Activated CD4-positive, alpha-beta T cell treated with anti-CD3 and anti-CD28 coated beads, Interleukin-10, Interleukin-2, amounts not matched to agents 100 ng/mL and 50 ng/mL, durations not matched to agents 16 hours and 8 hours (primary cell): ENCODE measurements around the gene OR56A5.
"Not testable (repeated sequence)": the region's sequence is repeated elsewhere in the genome, so short reads cannot be mapped to it uniquely, and the experiment has no call there.

Experiments
- DNase-seq: peaks from one replicate; pipeline ENCODE4 v3.0.0-alpha.2; 2020

The OR56A5 gene, protein sequence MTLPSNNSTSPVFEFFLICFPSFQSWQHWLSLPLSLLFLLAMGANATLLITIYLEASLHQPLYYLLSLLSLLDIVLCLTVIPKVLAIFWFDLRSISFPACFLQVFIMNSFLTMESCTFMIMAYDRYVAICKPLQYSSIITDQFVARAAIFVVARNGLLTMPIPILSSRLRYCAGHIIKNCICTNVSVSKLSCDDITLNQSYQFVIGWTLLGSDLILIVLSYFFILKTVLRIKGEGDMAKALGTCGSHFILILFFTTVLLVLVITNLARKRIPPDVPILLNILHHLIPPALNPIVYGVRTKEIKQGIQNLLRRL

DNA sequence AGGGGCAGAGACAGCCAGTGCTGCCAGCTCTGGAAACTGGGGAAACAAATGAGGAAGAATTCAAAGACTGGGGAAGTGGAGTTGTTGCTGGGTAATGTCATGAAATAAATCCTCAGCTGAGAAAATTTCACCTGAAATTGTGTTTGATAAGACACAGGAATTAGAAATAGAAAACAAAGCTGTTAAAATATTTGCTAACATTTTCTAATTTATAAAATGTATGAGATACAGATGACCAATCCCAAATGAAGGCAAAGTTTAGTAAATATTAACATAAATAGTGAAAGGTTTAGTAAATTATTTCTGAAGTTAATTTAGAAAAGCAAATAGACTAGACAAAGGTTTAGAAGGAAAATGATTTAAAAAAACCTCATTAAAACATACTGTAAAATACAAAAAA is at the start of gene OR56A5:
Gene OR56A5 (minus strand): TSS at position 101 of the 400 bp plus-strand sequence. CDS start 0 bp downstream, at position 101.
- DNase-seq = no peak

DNA sequence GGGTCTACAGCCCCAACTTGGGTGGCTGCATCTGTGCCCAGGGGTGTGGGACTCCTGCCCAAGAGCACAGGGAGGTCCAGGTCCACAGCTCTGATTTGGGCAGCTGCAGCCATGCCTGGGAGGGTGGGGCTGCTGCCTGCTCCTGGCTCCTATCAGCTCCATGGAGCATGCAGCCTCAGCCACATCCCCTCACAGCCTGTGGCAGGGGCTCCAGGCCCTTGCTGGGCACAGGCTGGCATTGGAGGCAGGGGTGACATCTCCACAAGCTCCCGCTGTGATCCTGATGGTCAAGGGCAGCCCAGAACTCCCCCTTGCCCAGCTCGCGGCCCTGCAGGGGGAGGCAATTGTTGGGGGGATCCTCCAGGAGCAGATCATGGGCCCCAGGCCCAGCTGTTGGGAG is 44.7 kb upstream of the OR56A5 start:
- DNase-seq = no peak

DNA sequence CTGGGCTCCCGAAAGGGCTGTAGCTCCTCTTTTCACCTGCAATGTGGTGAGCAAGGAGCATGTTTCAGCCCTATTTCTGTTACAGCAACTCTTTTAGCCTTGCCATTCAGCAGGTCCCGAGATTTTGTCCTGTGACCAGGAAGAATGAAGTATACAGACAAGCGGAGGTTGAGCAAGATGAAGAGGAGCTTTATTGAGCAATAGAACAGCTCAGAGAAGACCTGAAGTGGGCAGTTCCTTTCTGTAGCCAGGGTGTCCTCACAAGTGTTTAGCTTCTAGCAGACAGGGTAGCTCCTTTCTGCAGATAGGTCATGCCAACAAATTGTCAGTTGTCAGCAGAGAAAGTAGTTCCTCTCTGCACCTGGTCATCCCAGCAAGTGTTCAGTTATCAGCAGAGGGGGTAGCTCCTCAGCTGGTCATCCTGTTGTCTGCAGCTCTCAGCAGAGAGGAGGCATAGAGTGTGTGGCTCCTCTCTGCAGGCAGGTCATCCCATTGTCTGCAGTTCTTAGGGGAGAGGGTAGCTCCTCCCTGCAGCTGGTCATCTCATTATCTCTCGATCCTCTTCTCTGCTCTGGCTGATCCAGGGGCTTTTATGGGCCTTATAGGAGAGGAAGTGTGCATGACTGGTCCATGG is 43.9 kb upstream of the OR56A5 start:
- no peak for DNase-seq

DNA sequence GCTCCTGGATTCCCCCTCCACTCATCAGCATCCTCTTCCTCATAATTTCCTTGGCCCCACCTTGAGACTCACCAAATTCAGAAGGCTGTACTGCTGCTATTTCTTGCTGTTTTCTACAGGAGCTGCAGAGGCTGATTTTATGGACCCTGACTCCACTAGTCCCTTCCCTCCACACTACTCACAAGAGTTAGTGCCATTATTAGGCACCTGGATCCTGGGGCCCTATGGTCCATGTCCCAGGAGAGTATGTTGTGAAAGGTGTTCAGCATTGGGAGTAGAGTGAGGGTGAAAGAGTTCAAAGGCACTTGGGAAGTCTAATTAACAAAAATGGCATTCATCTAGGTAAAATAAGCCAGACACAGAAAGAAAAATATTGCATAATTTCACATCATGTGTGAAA is 38.6 kb upstream of the OR56A5 start, which contains the start of gene OR56A4:
Gene OR56A4 (minus strand): TSS at position 101 of the 400 bp plus-strand sequence. CDS start 3,954 bp downstream, outside the sequence.
- DNase-seq = no peak

DNA sequence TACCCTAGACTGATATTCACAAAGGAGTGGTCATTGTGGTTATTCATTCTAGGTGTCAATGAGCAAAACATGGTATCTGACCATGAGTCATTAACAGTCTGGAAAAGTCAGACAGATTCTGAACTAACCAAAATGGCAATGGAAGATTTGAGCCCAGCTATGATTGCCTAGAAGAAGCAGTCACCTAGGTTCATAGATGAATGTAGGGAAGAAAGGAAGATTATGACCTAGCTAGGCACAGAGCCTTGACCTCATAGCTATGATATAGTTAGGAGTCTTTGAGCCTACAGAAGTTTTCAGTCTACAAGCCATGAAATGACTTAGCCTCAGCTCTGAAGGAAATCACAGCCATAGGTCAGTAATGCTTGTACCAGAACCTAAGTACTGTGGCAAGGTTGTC is 38.1 kb upstream of the OR56A5 start:
- DNase-seq = no peak

DNA sequence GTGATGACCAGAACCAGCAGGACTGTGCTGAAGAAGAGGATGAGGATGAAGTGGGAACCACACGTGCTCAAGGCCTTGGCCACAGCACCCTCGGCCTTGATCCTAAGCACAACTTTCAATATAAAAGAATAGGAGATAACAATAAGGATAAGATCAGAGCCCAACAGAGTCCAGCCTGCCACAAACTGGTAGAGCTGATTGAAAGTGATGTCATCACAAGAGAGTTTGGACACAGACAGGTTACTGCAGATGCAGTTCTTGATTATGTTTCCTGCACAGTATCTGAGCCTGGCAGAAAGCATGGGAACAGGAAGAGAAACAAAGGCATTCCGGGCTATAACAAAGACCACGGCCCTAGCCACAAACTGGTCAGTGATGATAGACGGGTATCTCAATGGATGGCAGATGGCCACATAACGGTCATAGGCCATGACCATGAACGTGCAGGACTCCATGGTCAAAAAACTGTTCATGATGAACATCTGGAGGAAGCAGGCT is 34.0 kb upstream of the OR56A5 start:
- DNase-seq = no peak

DNA sequence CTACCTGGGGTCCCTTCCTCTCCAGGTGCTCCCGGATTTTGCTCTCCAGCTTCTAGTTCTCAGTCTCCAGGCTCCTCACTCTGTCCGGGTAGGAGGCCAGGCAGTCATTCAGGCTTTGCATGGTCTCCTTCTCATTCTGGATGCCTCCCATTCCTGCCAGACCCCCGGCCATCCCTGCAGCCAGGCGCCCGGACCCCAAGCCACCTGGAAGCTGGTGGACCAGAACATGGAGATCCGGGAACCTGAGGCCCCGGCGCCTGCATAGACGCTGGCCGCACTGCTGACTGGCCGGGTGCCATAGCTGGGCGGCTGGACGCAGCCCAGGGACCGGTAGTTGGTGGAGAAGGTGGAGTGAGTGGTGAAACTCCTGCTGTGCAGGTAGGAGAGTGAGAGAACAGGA is 26.5 kb upstream of the OR56A5 start:
- DNase-seq = no peak

DNA sequence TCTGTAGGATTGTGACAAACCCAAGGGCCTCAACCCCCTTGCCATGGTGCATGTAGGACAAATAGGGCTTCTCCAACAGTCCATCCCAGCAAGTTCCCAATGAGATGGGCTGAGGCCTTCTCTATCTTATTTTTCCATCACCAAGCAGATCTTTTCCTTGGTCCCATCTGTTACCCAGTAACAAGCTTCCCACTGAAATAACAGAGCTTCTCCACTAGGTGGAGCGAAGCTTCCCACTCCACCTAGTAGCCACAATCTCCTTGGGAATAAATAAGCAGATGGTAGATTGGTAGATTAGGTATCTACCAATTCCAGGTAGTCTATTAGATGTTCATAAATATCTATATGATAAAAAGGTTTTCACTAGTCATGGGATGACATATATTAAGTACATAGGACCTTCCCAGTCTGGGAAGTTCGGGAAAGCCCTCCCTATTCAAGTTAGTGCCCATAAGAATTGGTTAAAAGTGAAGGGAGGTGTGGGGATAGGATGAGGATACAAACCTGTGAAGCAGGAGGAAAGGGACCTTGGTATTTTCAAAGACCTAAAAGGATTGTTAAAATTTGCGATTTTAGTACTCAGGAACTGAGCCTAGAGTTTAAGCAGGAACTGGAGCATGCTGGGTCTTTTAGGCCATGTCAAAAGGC is 24.4 kb upstream of the OR56A5 start:
- DNase-seq = peak; percentile 5

DNA sequence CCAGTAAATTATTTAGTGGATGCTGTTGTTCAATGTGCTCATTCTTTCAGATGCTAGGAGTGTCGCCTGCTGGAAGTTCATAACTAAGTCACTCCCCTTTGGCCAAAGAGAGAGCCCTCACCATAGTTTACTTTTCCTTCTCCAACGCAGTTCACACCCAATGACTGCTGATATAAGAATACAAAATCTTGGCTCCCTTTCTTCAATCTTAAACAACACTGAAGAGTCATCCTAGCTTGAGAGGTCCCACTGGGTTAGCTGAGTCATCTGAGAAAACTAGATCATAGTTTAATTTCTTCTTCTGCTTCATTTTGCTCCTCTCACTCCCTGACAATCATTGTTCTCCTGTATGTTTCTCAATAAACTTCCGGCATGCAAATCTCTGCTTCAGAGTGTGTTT is 23.9 kb upstream of the OR56A5 start:
- DNase-seq = no peak

DNA sequence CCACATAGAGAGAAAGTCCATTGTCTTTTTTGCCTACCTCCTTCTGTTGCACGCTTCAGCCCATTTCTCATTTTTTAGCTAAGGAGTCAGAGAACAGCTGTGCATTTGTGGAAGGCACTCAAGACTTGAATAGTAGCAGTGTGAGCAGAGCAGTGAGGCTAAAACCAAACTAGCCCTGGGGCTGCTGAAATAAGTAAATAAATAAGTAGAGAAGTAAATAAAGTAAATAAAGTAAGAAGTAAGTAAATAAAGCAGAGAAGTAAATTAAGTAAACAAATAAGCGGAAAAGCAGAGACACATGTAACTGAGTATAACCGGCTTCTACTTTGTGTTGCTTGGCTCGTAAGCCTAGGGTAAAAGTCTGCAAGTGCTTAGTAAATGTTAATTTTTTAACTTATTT is 20.9 kb upstream of the OR56A5 start:
- DNase-seq = no peak

DNA sequence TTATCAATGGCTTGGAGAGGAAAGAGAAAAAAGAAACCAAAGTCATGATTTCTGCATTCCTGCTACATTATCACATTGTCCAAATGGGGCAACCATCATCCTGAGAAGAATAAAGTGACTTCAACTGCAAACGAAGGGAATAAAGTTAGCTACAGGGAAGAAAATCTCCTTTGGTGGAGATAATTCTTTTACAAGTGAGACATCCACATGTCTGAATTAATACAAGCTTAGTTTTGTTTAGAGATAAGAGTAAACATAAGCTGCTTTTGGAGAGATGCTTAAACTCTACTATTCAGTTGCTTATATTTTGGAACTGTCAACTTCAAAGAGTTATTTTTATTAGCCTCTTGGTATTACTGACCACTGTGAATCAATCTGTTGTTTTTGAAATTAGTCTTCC is 18.6 kb upstream of the OR56A5 start, which contains the start of gene OR52L1:
Gene OR52L1 (minus strand): TSS at position 101 of the 400 bp plus-strand sequence. CDS start 55 bp downstream, at position 46.
- no peak for DNase-seq

DNA sequence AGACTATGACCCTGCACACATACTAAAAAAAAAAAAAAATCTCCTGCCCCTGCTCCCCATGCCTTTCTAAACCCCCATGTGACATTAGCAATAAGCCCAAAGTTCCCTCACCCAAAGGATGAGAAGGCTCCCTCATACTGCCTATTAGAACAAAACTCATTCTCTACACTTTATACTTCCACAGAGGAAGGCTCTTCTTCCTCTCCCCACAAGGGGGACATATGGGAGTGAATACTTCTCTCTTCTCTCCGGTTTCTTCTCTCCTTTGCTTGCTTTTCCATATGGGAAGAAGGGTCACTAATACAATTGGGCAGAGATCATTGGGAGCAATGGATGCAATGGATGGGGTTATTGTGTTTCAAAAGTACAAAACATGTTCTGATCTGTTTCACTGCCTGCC is 15.1 kb upstream of the OR56A5 start:
- no peak for DNase-seq

DNA sequence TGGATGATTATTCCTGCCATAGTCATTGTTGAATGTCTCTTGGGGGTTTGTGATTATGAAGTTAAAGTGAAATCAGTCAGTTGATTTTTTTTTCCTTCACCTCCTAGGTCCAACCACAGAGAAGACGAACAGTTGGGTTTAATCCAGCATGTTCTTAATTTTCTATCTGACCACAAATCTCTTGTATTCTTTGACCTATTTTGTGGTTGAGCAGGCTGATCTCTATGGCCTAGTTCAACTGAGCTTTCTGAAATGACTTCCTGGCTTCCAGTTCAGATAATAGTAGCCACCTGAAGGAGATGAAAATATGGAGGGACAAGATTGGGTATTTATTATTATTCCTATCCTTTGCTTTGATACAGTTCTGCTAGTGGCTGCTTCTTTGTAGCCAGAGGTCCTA is 5.2 kb upstream of the OR56A5 start:
- no peak for DNase-seq

DNA sequence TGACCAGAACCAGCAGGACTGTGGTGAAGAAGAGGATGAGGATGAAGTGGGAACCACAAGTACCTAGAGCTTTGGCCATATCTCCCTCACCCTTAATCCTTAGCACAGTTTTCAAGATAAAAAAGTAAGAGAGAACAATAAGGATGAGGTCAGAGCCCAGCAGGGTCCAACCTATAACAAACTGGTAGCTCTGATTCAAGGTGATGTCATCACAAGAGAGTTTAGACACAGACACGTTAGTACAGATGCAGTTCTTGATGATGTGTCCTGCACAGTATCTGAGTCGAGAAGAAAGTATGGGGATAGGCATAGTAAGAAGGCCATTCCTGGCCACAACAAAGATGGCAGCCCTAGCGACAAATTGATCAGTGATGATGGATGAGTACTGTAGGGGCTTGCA is 586 bp downstream of the OR56A5 start:
- DNase-seq = no peak

DNA sequence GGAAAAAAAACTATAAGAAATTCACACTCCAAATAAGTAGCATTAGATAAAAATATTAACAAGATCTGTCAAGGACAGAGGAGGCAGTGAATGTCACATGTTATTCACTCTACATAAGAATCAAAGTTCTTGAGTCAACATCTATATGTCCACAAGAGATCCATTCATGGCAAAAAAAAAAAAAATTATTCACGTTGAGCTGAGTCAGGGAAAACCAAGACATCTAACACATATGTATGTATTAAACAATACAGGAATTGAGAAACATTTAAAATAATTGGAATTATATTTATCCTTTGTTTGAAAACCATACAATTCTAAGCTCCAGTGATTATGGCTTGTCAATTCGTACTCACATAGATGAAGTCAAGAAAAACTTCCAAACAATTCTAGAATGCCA is 1.3 kb downstream of the OR56A5 start:
- no peak for DNase-seq

DNA sequence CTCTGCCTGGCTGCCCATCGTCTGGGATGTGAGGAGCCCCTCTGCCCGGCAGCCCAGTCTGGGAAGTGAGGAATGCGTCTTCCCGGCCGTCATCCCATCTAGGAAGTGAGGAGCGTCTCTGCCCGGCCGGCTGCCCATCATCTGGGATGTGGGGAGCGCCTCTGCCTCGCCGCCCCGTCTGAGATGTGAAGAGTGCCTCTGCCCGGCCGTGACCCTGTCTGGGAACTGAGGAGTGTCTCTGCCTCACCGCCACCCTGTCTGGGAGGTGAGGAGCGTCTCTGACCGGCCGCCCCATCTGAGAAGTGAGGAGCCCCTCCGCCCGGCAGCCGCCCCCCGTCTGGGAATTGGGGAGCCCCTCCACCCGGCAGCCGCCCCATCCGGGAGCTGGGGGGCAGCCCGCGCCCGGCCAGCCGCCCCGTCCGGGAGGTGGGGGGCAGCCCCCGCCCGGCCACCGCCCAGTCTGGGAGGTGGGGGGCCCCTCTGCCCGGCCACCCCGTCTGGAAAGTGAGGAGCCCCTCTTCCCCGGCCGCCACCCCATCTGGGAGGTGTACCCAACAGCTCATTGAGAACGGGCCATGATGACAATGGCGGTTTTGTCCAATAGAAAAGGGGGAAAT is 7.5 kb downstream of the OR56A5 start:
- not testable (repeated sequence) for DNase-seq

DNA sequence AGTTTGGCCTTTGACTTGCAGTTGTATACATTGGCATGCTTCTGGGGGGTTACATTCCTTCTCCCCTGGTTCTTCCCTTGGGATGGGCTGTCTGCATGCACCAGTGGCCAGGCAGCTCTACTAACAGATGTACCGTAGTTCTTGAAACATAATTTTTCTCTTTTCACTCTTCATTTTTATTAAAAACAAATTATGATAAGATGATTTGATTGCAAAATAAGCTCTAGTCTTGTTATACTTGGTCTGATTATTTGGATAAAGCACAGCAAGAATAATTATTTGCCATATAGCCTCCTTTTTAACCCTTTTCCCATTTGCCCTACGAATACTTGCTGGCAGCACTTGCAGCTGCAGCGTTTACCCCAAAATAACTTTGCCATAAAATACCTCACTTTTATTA is 12.7 kb downstream of the OR56A5 start:
- DNase-seq = no peak

DNA sequence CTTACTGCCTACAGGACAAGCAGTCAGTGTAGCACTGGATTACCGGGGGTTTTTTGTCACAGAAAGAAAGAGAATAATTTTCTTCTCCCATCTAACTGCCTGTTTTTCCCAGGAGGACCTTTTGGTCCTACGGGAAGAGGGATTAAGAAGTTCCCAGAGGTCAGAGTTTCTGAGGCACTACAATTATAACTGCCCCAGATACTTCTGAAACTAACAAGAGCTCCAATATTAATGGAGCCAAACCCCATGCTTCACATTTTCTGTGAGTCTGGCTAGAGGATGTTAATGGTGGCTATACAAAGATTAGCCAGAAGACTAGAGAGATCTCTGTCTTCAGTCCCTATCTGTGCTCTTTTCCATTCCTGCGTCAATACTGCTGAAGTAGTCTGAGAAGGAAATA is 26.3 kb downstream of the OR56A5 start, which contains the start of gene OR56A3:
Gene OR56A3 (plus strand): TSS at position 301 of the 400 bp plus-strand sequence. CDS start 5,096 bp downstream, outside the sequence.
- no peak for DNase-seq

DNA sequence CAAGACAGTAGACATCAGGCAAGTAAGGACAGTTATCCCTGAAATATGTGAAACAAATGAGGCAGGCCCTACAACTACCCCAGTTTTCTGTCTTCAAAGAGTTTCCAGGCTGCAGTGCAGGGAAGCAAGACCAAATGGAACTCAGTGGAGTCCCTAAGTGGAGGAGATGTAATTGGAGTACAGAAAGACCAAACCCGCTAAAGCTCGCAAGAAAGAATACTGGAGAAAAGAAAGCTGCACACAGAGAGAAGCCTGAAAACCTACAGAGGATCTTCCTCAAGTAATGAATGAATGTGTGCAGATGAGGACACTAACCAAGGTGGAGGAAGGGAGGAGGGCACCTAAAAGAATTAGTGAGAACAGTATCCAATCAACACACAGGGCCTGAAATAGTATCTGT is 27.5 kb downstream of the OR56A5 start:
- no peak for DNase-seq

DNA sequence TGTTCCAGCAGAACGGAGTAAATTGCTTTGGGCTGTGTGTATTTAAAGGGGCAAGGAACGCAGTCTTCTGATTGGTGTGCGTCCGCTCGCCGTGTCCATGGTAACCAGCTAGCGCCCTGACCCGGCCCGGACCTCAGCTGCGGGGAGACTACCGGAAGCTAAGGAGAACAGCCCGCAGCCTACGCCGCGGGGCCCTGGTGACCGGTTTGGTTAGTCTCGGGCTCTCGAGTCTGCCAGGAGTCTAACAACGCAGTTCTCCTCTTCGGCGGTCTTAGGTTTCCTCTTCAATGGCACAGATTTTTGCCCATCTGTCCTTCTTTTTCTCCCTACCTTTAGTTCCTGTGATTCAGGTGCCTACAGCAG is 29.7 kb downstream of the OR56A5 start:
- no peak for DNase-seq

DNA sequence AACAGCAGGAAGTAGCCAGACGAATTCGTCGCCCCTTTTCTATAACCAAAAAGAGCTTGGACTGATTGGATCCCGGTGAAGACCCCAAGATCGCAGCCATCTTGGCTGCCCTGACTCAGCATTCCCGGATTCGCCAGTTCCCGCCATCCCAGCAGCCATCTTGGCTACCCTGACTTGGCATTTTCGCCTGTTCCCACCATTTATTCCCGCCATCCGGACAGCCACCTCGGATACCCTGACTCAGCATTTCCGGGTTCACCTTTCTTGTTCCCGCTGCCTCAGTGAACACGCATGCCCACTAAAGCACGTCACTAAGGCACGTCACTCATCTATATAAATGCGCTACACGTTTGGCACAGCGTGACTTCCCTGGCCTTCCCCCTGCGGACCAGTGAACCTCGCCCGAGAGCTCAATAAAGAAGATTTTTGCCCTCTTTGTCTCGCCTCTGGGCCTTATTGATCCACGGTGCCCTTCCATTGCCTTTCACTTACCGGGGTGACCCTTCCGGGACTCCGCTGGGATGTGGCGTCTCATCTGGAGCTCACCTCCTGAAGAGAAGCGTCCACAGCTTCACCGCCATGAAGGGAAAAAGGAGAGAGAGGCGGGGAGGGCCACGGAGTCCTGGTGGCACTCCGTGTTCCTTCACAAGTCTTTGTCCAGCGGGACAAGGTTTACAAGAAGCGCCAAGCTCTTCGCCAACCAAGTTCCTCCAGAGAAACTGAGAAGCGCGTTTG is 30.3 kb downstream of the OR56A5 start:
- DNase-seq = no peak

DNA sequence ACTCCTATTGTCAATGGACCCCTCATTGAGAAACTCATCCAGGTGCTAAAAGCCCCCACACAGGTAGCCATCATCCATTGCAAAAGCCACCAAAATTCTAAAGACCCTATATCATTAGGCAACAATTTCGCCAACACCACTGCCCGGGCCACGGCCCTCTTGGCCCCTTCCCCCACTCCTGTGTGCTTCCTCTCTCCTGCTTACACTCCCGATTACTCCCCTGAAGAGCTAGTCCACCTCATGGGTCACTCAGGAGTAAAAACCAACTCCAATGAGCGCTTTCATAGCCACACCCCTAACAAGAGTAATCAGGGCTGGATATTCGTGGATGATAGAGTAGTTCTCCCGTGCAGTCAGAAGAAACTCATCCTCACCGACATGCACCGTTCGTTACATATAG is 35.2 kb downstream of the OR56A5 start:
- DNase-seq = no peak

DNA sequence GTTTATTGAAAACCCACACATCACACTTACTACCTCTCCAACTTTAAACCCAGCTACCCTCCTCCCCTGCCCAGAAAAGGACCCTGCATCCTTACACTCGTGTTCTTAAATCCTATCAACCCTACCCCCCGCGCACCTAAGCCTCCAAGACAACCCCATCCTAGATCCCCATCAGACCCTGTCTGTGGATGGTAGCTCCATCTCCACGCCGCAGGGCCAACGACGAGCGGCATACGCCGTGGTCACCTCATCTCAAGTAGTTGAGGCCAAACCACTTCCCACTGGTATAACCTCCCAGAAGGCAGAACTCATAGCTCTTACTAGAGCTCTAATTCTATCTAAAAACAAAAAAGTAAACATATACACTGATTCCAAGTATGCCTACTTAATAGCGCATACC is 35.6 kb downstream of the OR56A5 start:
- no peak for DNase-seq
